Parathyroid adenoma (tissue), 2 donors: ENCODE measurements around the gene DNAJB13.

Experiments used
- H2AFZ ChIP-seq: fragments of 300-600 bp; sonication (generic); one replicate; pipeline ENCODE4 v1.7.0; 2017; ENCODE audit warnings: antibody characterized with exemption, mild to moderate bottlenecking
- H3K27ac ChIP-seq: fragments of 300-600 bp; sonication (generic); one replicate; pipeline ENCODE4 v1.7.0; 2017
- H3K27me3 ChIP-seq: fragments of 300-600 bp; sonication (generic); one replicate; pipeline ENCODE4 v1.7.0; 2017; ENCODE audit warnings: low read length; ENCODE audit not compliant: control insufficient read depth, insufficient read depth
- H3K36me3 ChIP-seq: fragments of 300-600 bp; sonication (generic); one replicate; pipeline ENCODE4 v1.7.0; 2017; ENCODE audit warnings: low read length; ENCODE audit not compliant: control insufficient read depth, insufficient read depth
- H3K4me1 ChIP-seq: fragments of 300-600 bp; sonication (generic); one replicate; pipeline ENCODE4 v1.7.0; 2017; ENCODE audit warnings: control low read depth
- H3K4me2 ChIP-seq: fragments of 300-600 bp; sonication (generic); one replicate; pipeline ENCODE4 v1.7.0; 2017; ENCODE audit warnings: low read length
- H3K4me3 ChIP-seq: fragments of 300-600 bp; sonication (generic); one replicate; pipeline ENCODE4 v1.7.0; 2017; ENCODE audit warnings: low read depth, low read length
- H3K79me2 ChIP-seq: fragments of 300-600 bp; sonication (generic); one replicate; pipeline ENCODE4 v1.7.0; 2017; ENCODE audit warnings: control low read depth
- H3K9ac ChIP-seq: fragments of 300-600 bp; sonication (generic); one replicate; pipeline ENCODE4 v1.7.0; 2017; ENCODE audit warnings: mild to moderate bottlenecking
- H3K9me3 ChIP-seq: fragments of 300-600 bp; sonication (generic); one replicate; pipeline ENCODE4 v1.7.0; 2017; ENCODE audit warnings: low read length; ENCODE audit not compliant: control insufficient read depth
- CTCF ChIP-seq: fragments of 300-600 bp; sonication (generic); IDR thresholded peaks from one replicate; pipeline ENCODE4 v1.7.0; 2017; ENCODE audit warnings: antibody characterized with exemption, mild to moderate bottlenecking
- donor health status: primary hyperparathyroidism.

Gene DNAJB13

GRCh38 chr11:73997120-73997770, 46.4 kb downstream of the DNAJB13 start:
- H3K27ac ChIP-seq: no peak overlapping the region
- no peak for TF ChIP-seq CTCF
- no peak overlapping the region for H3K4me3 ChIP-seq
- no peak overlapping the region for H3K4me2 ChIP-seq
- H3K36me3 ChIP-seq: no peaks in the 10 kb centered on the region
- H3K4me1 ChIP-seq: no peaks in the 10 kb centered on the region
- H3K27me3 ChIP-seq: no peaks in the 10 kb centered on the region
- no peaks in the 10 kb centered on the region for H3K9me3 ChIP-seq
- H3K9ac ChIP-seq: no peak overlapping the region
- H2AFZ ChIP-seq: no peak overlapping the region
- no peaks in the 10 kb centered on the region for H3K79me2 ChIP-seq

GRCh38 chr11:73998846-73999575, 48.2 kb downstream of the DNAJB13 start:
- Histone ChIP-seq H2AFZ (no peak overlapping the region), H3K4me2 (no peak overlapping the region), H3K9ac (no peak overlapping the region), H3K27ac (no peak overlapping the region), H3K79me2 (no peaks in the 10 kb centered on the region), H3K4me1 (no peaks in the 10 kb centered on the region), H3K36me3 (no peaks in the 10 kb centered on the region), H3K9me3 (no peaks in the 10 kb centered on the region), H3K4me3 (no peak overlapping the region), H3K27me3 (no peaks in the 10 kb centered on the region)
- no peak for TF ChIP-seq CTCF

- H3K36me3 ChIP-seq: no peaks in the 10 kb centered on the region
- H3K4me2 ChIP-seq: no peak overlapping the region
- no peak overlapping the region for H3K9ac ChIP-seq
- no peaks in the 10 kb centered on the region for H3K9me3 ChIP-seq
- H3K27me3 ChIP-seq: no peaks in the 10 kb centered on the region
- H3K4me3 ChIP-seq: no peak overlapping the region
- no peak overlapping the region for H2AFZ ChIP-seq
- H3K79me2 ChIP-seq: no peaks in the 10 kb centered on the region
- no peaks in the 10 kb centered on the region for H3K4me1 ChIP-seq
- no peak overlapping the region for H3K27ac ChIP-seq
- TF ChIP-seq CTCF: no peak
Observed at GRCh38 chr11:73999581-74000306, 48.9 kb downstream of the DNAJB13 start.

GRCh38 chr11:74000307-74001133, 49.7 kb downstream of the DNAJB13 start:
- no peak for TF ChIP-seq CTCF
- Histone ChIP-seq H3K9ac (no peak overlapping the region), H3K79me2 (no peaks in the 10 kb centered on the region), H3K27me3 (no peaks in the 10 kb centered on the region), H3K27ac (no peak overlapping the region), H2AFZ (no peak overlapping the region), H3K4me3 (no peak overlapping the region), H3K36me3 (no peaks in the 10 kb centered on the region), H3K4me1 (no peaks in the 10 kb centered on the region), H3K4me2 (no peak overlapping the region), H3K9me3 (no peaks in the 10 kb centered on the region)
